Measurements from ENCODE around the gene DBH.

The DBH gene

DNA sequence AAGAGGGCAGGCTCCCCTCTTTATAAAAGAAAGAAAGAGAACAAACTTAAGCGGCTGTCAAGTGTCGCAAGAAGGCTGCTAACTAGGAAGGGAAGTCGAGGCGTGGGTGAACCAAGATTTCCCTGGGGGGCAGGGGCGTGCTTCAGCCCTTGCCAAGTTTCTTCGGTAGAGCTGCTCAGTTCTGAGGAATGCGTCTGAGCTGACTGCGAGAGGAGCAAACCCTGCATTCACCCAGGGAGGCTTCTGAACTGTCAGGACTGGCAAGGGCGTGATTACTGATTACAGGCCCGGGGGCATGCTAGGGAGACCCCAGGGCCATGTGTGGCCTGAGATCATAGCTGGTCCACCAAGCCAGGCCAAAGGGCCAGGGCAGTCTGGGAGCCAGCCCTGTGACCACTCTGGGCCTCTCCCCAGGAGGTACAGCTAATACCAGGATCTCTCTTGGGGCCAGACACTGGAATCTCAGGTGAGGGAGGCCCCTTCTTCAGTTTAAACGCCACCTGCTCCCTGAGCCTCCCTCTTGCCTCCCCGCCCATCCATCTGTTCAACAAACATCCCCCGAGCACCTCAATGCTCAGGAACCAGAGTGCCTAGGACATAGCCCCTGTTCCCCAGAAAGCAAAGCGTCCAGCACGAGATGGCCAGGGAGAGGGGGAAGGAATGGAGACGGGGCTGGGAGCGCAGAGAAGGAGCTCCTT lies 71.1 kb downstream of the DBH start:
- H3K27me3 ChIP-seq (ENCODE audit: control insufficient read depth, insufficient read depth, low read length): no peaks in the 10 kb centered on the region
- no peak overlapping the region for H3K4me3 ChIP-seq (ENCODE audit: low read length)
- H3K36me3 ChIP-seq (ENCODE audit: control insufficient read depth, insufficient read depth, low read length): no peaks in the 10 kb centered on the region
- no peak overlapping the region for H3K9ac ChIP-seq (ENCODE audit: low read length)
- no peaks in the 10 kb centered on the region for H3K9me3 ChIP-seq (ENCODE audit: control insufficient read depth, low read length)
- no peaks in the 10 kb centered on the region for H3K4me1 ChIP-seq (ENCODE audit: control insufficient read depth, insufficient read depth, low read length)

DNA sequence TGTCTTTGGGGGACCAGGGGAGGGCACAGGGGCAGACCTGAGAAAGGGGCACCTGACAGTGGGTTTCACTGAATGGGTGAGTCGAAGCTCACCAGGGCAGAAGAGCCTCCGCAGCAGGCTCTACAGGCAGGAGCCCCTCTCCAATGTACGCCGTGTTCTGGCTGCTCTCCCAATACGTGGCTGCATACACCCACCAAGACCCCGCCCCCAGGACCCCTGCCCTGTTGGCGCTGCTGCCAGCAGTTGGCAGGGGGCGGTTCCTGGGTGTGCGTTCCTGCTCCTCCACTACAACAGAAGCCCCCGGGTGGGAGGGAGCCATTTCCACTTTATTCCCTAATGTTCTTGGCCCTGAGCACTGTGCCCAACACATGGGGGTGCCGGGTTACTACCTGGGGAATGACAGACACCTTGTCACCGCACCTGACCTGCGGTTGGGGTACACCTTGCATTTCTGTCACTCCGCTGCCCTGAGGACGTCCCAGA lies 71.6 kb downstream of the DBH start:
- no peak overlapping the region for H3K4me3 ChIP-seq (ENCODE audit: low read length)
- no peak overlapping the region for H3K9ac ChIP-seq (ENCODE audit: low read length)
- no peaks in the 10 kb centered on the region for H3K27me3 ChIP-seq (ENCODE audit: control insufficient read depth, insufficient read depth, low read length)
- no peaks in the 10 kb centered on the region for H3K36me3 ChIP-seq (ENCODE audit: control insufficient read depth, insufficient read depth, low read length)
- no peaks in the 10 kb centered on the region for H3K4me1 ChIP-seq (ENCODE audit: control insufficient read depth, insufficient read depth, low read length)
- H3K9me3 ChIP-seq (ENCODE audit: control insufficient read depth, low read length): no peaks in the 10 kb centered on the region

DNA sequence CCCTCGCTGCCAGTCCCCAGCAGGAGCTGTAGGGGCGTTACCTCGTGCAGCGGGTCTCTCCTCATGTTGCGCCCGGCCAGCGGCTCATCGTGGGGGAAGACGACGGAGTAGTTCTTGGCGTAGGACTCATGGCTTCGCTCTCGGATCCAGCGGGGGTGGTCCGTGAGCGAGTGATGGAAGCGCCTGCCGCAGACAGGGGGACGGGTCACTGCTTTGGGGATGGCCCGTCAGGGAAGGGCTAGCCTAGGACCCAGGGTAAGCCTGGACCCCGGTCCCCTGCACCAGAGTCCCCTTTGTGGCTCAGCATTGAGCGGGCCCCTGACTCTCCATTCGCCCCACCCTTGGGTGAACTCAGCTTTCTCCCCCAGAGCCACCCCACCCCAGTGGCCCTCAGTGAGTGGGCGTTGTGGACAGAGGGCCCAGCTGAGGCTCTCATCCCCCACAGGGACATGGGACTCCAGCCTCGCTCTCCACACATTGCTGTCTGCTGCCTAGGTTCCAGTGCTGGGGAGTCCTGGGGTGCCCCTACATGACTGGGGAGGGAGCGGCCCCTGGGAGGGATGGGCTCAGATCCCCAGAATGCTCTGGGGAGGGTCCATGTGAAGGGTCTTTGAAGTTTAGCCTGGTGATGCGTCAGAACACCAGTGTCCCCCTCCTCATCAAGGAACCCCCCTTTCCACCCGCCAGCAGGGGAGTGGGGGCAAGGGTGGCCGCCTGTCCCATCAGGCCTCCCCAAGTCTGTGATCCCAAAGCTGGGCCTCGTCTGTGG lies 72.3 kb downstream of the DBH start:
- Histone ChIP-seq H3K36me3 (ENCODE audit: control insufficient read depth, insufficient read depth, low read length) (no peaks in the 10 kb centered on the region), H3K4me3 (ENCODE audit: low read length) (no peak overlapping the region), H3K27me3 (ENCODE audit: control insufficient read depth, insufficient read depth, low read length) (no peaks in the 10 kb centered on the region), H3K4me1 (ENCODE audit: control insufficient read depth, insufficient read depth, low read length) (no peaks in the 10 kb centered on the region), H3K9me3 (ENCODE audit: control insufficient read depth, low read length) (no peaks in the 10 kb centered on the region), H3K9ac (ENCODE audit: low read length) (no peak overlapping the region)

Measured in mucosa of stomach (tissue), 1 donor.